AG09309 (cell line): ENCODE measurements around the gene ATF1.

Source experiments
- DNase-seq: peaks from one replicate; pipeline ENCODE4 v3.0.0-alpha.2; 2010; ENCODE audit warnings: low read depth
- H3K4me3 ChIP-seq: 2 replicates; pipeline ENCODE4 v1.5.1; 2011; ENCODE audit warnings: mild to moderate bottlenecking, low read depth, low read length, moderate library complexity; ENCODE audit not compliant: control insufficient read depth
- TF ChIP-seq, protein P1 (sequence below): IDR thresholded peaks from 2 replicates; pipeline ENCODE4 v1.5.1; 2011; ENCODE audit warnings: mild to moderate bottlenecking, low read depth, low read length, inconsistent platforms; ENCODE audit not compliant: insufficient read depth, control insufficient read depth; ENCODE audit errors: missing control alignments

The ATF1 gene

DNA sequence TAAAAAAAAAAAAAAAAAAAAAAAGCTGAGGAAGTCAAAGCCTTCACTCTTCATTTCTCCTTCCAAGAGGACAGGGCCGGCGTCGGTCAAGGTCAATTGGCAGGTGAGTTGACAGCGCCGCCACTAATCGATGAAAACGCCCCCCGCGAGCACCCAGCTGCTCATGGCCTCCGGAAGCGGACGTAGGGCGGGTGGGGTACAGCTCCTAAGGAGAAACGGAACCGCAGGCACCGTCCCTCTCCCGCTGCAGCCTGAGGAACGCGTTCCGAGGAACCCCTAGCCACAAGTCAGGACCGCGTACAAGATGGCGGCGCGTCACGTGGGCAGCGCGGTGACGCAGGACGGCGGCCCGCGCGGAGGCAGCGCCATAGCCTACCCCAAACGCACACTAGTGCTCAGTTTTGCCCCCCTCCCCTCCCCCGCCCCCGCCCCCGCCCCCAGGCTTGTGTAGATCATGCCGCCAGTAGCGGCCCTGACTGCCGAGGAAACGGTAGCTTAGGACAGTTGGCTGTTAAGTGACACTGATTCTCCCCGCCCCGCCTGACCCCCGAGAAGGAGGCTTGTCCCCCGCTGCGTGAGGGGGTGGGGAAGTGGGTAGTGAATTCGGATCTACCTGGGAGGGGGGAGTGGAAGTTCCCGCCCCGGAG, at the start of gene ATF1:
TSS of gene ATF1 (plus strand) at position 463 of the 647 bp plus-strand sequence. CDS start 16,045 bp downstream, outside the sequence.
- H3K4me3 ChIP-seq, result peak within 1 kb of the TSS; percentile 98
- TF ChIP-seq, protein P1, sequence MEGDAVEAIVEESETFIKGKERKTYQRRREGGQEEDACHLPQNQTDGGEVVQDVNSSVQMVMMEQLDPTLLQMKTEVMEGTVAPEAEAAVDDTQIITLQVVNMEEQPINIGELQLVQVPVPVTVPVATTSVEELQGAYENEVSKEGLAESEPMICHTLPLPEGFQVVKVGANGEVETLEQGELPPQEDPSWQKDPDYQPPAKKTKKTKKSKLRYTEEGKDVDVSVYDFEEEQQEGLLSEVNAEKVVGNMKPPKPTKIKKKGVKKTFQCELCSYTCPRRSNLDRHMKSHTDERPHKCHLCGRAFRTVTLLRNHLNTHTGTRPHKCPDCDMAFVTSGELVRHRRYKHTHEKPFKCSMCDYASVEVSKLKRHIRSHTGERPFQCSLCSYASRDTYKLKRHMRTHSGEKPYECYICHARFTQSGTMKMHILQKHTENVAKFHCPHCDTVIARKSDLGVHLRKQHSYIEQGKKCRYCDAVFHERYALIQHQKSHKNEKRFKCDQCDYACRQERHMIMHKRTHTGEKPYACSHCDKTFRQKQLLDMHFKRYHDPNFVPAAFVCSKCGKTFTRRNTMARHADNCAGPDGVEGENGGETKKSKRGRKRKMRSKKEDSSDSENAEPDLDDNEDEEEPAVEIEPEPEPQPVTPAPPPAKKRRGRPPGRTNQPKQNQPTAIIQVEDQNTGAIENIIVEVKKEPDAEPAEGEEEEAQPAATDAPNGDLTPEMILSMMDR, result no peak
- peak; percentile 61 for DNase-seq

DNA sequence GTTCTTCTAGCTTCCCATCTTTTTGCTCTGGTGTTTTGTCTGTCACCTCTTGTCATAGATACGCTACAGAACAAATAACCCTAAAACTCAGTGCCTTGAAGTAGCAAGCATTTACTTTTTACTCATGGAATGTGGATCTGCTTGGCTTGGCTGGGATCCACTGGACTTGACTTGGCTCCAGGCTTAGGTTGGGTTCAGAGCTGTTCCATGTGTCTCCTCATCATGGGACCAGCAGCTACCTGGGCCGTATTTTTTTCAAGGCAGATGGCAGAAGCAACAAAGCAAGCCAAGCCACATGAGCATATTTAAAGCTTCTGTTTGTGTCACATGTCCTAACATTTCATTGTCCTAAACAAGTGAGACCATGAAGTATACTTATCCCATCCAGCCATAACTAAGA, 48.7 kb upstream of the ATF1 start:
- TF ChIP-seq, protein P1, result no peak
- no peak overlapping the region for H3K4me3 ChIP-seq
- DNase-seq, result no peak

DNA sequence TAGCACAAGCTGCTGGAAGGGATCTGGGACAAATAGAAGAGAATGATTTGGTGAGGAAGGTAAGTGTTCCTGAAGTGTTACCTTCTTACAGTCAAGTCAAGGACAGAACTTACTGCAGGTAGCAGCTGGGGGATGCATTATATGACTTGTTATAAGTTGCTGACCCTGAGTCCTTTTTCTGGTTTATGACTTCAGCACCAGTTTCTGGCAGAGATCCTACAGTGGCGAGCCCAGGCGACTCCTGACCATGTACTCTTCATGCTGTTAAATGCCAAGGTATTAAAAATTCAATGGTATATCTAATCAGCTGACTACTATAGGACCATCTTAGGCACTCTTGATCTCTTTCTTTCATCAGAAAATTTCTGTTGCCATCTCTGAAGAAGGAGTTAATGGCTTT, 45.1 kb upstream of the ATF1 start:
- TF ChIP-seq, protein P1, result no peak
- H3K4me3 ChIP-seq, result no peak overlapping the region
- no peak for DNase-seq

DNA sequence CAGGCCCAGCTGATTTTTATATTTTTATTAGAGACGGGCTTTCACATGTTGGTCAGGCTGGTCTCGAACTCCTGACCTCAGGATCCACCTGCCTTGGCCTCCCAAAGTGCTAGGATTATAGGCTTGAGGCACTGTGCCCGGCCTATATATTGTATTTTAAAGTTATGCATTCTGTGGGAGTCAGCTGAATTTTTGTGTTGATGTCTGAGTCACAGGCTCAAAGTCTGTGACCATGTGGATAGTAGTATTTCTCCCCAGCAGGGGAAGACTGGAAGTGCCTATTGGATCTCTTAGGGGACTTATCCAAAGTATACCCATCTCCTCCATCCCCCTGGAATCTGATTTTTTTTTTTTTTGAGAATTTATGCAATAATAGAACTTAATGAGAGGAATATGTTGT, 43.8 kb upstream of the ATF1 start:
- no peak overlapping the region for H3K4me3 ChIP-seq
- TF ChIP-seq, protein P1, result peak; percentile 17
- DNase-seq, result no peak

DNA sequence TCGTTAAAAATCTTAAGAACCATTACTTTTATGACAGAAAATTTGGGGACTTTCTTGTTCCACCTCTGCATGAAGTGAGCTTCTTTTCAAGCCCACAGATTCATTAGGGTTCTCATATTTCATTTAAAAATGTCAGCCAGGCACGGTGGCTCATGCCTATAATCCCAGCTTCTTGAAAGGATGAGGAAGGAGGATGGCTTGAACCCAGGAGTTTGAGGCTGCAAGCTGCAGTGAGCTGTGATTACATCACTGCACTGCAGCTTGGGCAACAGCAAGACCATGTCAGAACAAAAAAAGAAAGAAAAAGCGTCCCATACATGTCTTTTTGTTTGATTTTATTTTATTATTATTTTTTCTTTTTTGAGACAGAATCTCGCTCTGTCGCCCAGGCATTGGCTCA, 43.4 kb upstream of the ATF1 start:
- peak; percentile 27 for DNase-seq
- no peak overlapping the region for H3K4me3 ChIP-seq
- TF ChIP-seq, protein P1, result no peak

DNA sequence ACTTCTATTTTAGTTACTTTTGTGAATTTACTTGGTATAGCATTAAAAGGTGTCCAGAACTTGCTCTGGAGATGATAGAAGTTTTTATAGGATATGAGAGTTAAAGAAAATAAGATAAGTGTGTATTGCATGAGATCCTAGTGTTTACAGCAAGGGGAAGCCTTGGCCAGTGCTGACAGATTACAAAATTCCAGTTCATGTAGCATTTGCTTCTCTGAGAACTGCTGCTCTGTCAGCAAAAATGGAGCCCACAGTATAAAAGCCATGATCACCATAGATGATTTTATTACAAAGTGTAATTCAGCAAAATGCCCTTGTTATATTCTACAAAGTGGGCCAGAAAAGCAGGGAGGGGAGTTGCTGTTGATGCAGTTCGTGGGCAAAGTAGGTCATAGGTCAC, 40.0 kb upstream of the ATF1 start:
- no peak for DNase-seq
- H3K4me3 ChIP-seq, result no peak overlapping the region
- TF ChIP-seq, protein P1, result no peak
